ENCODE measurements around the gene AXL.

The AXL gene

DNA sequence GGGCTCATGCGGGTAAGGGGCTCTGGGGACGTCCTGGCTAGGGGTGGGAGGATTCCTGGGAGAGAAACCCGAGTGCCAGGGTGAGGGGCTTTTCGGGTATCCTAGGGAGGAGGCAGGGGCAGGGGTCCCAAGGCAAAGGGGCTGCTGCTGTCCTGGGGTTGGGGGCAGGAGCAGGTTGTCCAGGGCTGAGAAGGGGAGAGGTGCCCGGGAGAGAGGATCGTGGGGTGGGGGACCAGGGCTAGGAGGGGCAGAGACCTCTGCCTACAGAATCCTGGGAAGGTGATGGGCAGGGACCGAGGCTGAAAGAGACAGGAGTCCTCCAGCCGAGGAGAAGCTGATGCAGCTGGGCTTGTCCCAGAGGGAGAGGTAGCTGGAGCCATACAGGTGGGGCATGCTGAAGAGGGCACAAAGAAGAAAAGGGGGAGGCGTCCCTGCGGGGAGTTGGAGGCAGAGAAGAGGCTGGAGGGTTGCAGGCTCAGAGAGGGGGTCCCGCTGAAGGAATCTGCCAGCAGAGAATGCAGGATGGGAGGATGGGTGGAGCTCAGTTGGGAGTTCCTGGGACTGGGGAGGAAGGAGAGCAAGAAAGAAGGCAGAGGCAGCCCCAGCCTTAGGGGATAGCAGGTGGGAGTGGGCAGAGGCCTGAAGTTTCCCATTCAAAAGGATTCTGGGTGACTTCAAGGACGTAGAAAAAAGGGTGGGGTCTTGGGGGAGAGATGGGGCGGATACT, 25.4 kb upstream of the AXL start:
- TF ChIP-seq, protein P1, sequence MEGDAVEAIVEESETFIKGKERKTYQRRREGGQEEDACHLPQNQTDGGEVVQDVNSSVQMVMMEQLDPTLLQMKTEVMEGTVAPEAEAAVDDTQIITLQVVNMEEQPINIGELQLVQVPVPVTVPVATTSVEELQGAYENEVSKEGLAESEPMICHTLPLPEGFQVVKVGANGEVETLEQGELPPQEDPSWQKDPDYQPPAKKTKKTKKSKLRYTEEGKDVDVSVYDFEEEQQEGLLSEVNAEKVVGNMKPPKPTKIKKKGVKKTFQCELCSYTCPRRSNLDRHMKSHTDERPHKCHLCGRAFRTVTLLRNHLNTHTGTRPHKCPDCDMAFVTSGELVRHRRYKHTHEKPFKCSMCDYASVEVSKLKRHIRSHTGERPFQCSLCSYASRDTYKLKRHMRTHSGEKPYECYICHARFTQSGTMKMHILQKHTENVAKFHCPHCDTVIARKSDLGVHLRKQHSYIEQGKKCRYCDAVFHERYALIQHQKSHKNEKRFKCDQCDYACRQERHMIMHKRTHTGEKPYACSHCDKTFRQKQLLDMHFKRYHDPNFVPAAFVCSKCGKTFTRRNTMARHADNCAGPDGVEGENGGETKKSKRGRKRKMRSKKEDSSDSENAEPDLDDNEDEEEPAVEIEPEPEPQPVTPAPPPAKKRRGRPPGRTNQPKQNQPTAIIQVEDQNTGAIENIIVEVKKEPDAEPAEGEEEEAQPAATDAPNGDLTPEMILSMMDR (IDR thresholded peaks at IDR 0.05) = no peak
- Histone ChIP-seq H3K9ac (no peak overlapping the region), H3K36me3 (ENCODE audit: control insufficient read depth, insufficient read depth, low read length) (no peaks in the 10 kb centered on the region), H3K4me2 (ENCODE audit: low read length) (peak overlapping the region; percentile 42), H2AFZ (peak overlapping the region; percentile 97), H3K79me2 (no peaks in the 10 kb centered on the region), H3K4me1 (peaks cover 5% of the 10 kb centered on the region), H3K27me3 (ENCODE audit: control insufficient read depth, insufficient read depth, low read length) (peaks cover 4% of the 10 kb centered on the region), H3K27ac (no peak overlapping the region), H3K9me3 (ENCODE audit: control insufficient read depth, low read length) (no peaks in the 10 kb centered on the region), H3K4me3 (ENCODE audit: low read depth, low read length) (no peak overlapping the region)

DNA sequence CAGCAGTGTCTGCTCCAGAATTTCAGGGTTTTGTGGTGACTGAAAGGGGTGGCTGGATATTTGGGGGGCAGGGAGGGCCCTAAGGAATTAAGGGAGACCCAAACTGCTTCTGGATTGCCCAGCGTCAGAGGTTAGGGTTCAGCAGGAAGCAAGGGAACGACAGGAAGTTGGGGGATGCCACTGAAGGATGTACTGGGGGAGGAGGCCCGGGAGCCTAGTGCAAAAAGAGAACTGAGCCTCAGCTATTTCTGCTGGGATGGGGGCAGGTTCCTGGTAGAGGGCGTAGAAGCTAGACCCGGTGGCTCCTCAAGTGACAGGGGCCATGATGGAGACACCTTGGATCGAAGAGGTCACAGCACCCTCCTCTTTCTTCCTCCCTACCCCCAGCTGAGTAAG, 24.9 kb upstream of the AXL start:
- no peaks in the 10 kb centered on the region for H3K9me3 ChIP-seq (ENCODE audit: control insufficient read depth, low read length)
- no peak overlapping the region for H3K4me2 ChIP-seq (ENCODE audit: low read length)
- no peak overlapping the region for H3K9ac ChIP-seq
- H3K4me3 ChIP-seq (ENCODE audit: low read depth, low read length) = no peak overlapping the region
- H3K27me3 ChIP-seq (ENCODE audit: control insufficient read depth, insufficient read depth, low read length) = peaks cover 4% of the 10 kb centered on the region
- H3K4me1 ChIP-seq = peaks cover 5% of the 10 kb centered on the region
- no peak overlapping the region for H2AFZ ChIP-seq
- TF ChIP-seq, protein P1 (IDR thresholded peaks at IDR 0.05) = no peak
- H3K27ac ChIP-seq = no peak overlapping the region
- no peaks in the 10 kb centered on the region for H3K79me2 ChIP-seq
- H3K36me3 ChIP-seq (ENCODE audit: control insufficient read depth, insufficient read depth, low read length) = no peaks in the 10 kb centered on the region

GRCh38 chr19:41195675-41196497, 23.1 kb upstream of the AXL start:
- Histone ChIP-seq H2AFZ (no peak overlapping the region), H3K4me1 (peaks cover 5% of the 10 kb centered on the region), H3K9ac (no peak overlapping the region), H3K36me3 (ENCODE audit: control insufficient read depth, insufficient read depth, low read length) (no peaks in the 10 kb centered on the region), H3K27me3 (ENCODE audit: control insufficient read depth, insufficient read depth, low read length) (peaks cover 4% of the 10 kb centered on the region), H3K79me2 (no peaks in the 10 kb centered on the region), H3K9me3 (ENCODE audit: control insufficient read depth, low read length) (no peaks in the 10 kb centered on the region), H3K4me3 (ENCODE audit: low read depth, low read length) (no peak overlapping the region), H3K27ac (no peak overlapping the region), H3K4me2 (ENCODE audit: low read length) (no peak overlapping the region)
- TF ChIP-seq, protein P1 (IDR thresholded peaks at IDR 0.05) = no peak

DNA sequence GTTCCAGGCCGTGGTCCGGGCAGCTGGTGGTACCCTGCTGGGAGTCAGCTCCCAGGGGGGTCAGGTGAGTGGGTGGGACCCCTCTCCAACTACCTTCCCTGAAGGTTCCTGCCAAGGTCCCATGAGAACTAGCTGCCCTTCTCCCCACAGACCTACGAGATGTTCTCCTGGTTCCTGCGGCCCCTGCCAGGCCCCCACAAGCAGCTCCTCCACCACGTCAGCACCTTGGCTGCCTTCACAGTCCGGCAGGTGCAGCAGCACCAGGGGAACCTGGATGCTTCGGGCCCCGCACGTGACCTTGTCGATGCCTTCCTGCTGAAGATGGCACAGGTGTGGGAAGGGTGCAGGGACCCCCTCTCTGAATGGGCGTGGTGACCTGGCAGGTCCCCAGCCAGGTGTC, 20.5 kb upstream of the AXL start:
- Histone ChIP-seq H3K4me2 (ENCODE audit: low read length) (no peak overlapping the region), H3K27me3 (ENCODE audit: control insufficient read depth, insufficient read depth, low read length) (no peaks in the 10 kb centered on the region), H3K9me3 (ENCODE audit: control insufficient read depth, low read length) (no peaks in the 10 kb centered on the region), H2AFZ (no peak overlapping the region), H3K27ac (no peak overlapping the region), H3K4me1 (no peaks in the 10 kb centered on the region), H3K9ac (no peak overlapping the region), H3K79me2 (no peaks in the 10 kb centered on the region), H3K4me3 (ENCODE audit: low read depth, low read length) (no peak overlapping the region), H3K36me3 (ENCODE audit: control insufficient read depth, insufficient read depth, low read length) (no peaks in the 10 kb centered on the region)
- TF ChIP-seq, protein P1 (IDR thresholded peaks at IDR 0.05) = no peak
